Measurements from ENCODE around the gene SNRPD3.
"Not testable (repeated sequence)": the region's sequence is repeated elsewhere in the genome, so short reads cannot be mapped to it uniquely, and the experiment has no call there.

The SNRPD3 gene

DNA sequence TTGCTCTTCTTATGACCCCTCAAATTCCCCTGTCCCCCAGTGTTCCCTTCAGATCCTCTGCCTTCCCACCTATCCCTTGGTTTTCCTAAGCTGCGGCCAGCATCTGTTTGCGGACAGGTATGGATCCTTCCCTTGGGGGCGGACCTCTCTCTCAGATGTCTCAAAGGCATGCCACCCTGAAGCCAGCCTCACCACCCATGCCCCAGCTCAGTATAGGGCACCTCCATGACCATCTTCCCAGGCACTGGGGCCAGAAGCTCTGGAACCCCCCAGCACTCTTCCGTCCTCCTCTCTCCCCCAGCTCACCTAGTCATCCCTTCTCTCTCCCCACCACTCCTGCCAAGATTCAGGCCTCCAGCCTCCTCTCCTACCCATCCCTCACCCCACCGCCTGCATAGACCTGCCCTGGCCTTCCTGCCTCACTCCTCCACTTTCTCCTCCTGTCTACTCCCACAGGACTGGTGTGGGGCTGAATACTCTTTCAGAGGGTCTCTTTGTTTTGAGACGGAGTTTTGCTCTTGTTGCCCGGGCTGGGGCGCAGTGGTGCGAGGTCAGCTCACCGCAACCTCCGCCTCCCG lies 34.9 kb downstream of the SNRPD3 start:
- ChIA-PET POLR2A (ENCODE audit: low non-redundant PET) (no interaction called here), CTCF (interaction anchor here (0.6 kb wide), 1 partner anchor 1067 kb away, joined by 4 read pairs; no protein-coding TSS in a partner anchor)
- peak overlapping the region; percentile 76 for H3K27ac ChIP-seq
- no peak for DNase-seq (ENCODE audit: low spot score)
- TF ChIP-seq, protein P1, sequence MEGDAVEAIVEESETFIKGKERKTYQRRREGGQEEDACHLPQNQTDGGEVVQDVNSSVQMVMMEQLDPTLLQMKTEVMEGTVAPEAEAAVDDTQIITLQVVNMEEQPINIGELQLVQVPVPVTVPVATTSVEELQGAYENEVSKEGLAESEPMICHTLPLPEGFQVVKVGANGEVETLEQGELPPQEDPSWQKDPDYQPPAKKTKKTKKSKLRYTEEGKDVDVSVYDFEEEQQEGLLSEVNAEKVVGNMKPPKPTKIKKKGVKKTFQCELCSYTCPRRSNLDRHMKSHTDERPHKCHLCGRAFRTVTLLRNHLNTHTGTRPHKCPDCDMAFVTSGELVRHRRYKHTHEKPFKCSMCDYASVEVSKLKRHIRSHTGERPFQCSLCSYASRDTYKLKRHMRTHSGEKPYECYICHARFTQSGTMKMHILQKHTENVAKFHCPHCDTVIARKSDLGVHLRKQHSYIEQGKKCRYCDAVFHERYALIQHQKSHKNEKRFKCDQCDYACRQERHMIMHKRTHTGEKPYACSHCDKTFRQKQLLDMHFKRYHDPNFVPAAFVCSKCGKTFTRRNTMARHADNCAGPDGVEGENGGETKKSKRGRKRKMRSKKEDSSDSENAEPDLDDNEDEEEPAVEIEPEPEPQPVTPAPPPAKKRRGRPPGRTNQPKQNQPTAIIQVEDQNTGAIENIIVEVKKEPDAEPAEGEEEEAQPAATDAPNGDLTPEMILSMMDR (conservative IDR thresholded peaks at IDR 0.05; ENCODE audit: low read depth), result no peak

- no peak for DNase-seq (ENCODE audit: low spot score)
- CTCF ChIA-PET, result interaction anchor here (0.6 kb wide), 1 partner anchor 1068 kb away, joined by 4 read pairs; no protein-coding TSS in a partner anchor
- peak overlapping the region; percentile 76 for H3K27ac ChIP-seq
- POLR2A ChIA-PET (ENCODE audit: low non-redundant PET), result no interaction called here
- TF ChIP-seq, protein P1 (conservative IDR thresholded peaks at IDR 0.05; ENCODE audit: low read depth), result no peak
Observed at GRCh38 chr22:24591286-24591830, 35.6 kb downstream of the SNRPD3 start.

- POLR2A ChIA-PET (ENCODE audit: low non-redundant PET), result no interaction called here
- DNase-seq (ENCODE audit: low spot score), result peak; percentile 10
- CTCF ChIA-PET, result interaction anchor here (0.6 kb wide), 1 partner anchor 169 kb away, joined by 3 read pairs; no protein-coding TSS in a partner anchor
- peak overlapping the region; percentile 76 for H3K27ac ChIP-seq
- TF ChIP-seq, protein P1 (conservative IDR thresholded peaks at IDR 0.05; ENCODE audit: low read depth), result no peak
Observed at GRCh38 chr22:24592058-24592850, 36.5 kb downstream of the SNRPD3 start.

DNA sequence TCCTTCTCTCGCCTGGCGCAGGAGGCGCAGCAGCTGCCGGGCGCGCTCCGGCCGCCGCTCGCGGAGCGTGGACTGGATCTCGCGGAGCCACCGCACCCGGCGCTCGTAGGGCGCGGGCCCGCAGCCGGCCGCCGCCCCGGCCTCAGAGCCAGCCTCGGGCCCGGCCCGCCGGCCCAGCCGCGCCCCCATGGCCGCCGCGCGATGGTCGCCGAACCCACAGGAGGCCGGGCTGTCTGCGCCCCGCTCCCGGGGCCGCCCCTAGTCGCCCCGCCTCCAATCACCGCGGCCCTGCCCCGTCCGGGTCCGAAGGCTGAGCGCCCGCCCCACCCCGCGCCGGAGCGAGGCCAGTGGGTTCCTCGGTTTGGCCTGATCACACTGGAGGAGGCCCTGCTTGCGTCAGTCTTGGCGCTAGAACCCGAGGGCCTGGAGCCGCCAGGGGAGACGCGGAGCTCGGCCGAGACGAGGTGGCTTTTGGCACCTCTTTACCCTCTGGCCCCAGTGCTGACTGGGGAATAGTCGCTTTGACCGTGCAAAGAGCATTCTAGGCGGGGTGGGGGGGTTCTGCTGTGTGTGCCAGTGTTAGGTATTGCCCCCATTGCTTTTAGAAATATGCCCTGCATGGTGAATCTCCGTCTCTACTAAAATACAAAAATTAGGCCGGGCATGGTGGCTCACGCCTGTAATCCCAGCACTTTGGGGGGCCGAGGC lies 37.2 kb downstream of the SNRPD3 start, which contains the start of gene LRRC75B:
Gene LRRC75B (minus strand): TSS at position 223 of the 708 bp plus-strand sequence. CDS start 34 bp downstream, at position 189.
- ChIA-PET CTCF (interaction anchor here (0.6 kb wide), 1 partner anchor 168 kb away, joined by 3 read pairs; no protein-coding TSS in a partner anchor), POLR2A (ENCODE audit: low non-redundant PET) (no interaction called here)
- H3K27ac ChIP-seq, result peak within 1 kb of the TSS; percentile 76
- TF ChIP-seq, protein P1 (conservative IDR thresholded peaks at IDR 0.05; ENCODE audit: low read depth), result no peak
- peak; percentile 71 for DNase-seq (ENCODE audit: low spot score)

GRCh38 chr22:24593559-24593835 lies 37.7 kb downstream of the SNRPD3 start:
- CTCF ChIA-PET; POLR2A ChIA-PET (ENCODE audit: low non-redundant PET); DNase-seq (ENCODE audit: low spot score): not testable (repeated sequence)
- H3K27ac ChIP-seq, result peak overlapping the region; percentile 76

DNA sequence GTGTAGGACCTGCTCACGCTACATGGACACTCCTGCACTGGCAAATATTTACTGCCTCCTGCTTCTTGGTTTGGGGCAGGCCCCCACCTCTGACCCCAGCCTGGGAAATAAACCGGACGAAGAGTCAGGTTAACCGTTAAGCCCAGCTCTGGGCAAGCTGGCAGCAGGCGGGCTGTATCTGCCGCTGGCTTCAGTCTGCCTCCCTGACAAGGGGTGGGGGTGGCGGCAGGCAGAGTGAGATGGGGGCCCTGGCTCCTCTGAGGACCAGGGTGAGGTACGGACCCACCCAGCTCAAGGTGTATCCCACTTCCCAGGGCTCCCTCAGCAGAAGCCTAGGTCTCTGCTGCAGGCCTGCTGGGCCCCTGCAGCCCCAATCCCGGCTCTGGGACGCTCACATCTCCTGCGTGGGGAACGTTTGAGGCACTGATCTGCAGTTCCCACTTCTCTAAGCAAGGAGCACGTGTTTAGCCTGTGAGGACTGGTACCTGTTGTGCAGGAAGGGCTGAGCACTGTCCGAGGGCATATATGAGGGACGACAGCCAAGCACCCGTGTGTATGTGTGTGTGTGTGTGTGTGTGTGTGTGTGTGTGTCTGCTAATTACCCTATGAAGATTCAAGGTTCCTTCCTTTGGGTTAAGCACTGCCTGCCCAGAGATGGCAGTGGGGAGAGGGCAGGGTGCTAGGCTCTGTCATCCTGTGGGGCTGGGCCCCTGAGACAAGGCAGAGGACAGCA lies 38.2 kb downstream of the SNRPD3 start:
- CTCF ChIA-PET, result no interaction called here
- POLR2A ChIA-PET (ENCODE audit: low non-redundant PET), result no interaction called here
- no peak for DNase-seq (ENCODE audit: low spot score)
- H3K27ac ChIP-seq, result peak overlapping the region; percentile 76
- TF ChIP-seq, protein P1 (conservative IDR thresholded peaks at IDR 0.05; ENCODE audit: low read depth), result no peak
